Activated CD8-positive, alpha-beta memory T cell treated with anti-CD3 and anti-CD28 coated beads for 4 hours (primary cell): ENCODE measurements around the gene FCER2.
"Not testable (repeated sequence)": the region's sequence is repeated elsewhere in the genome, so short reads cannot be mapped to it uniquely, and the experiment has no call there.

ENCODE experiments used
- DNase-seq, 2 donors: peaks; one replicate each; pipeline ENCODE4 v3.0.0-alpha.2; 2020; ENCODE audit warnings: low read depth in 2 of 2

Gene FCER2

DNA sequence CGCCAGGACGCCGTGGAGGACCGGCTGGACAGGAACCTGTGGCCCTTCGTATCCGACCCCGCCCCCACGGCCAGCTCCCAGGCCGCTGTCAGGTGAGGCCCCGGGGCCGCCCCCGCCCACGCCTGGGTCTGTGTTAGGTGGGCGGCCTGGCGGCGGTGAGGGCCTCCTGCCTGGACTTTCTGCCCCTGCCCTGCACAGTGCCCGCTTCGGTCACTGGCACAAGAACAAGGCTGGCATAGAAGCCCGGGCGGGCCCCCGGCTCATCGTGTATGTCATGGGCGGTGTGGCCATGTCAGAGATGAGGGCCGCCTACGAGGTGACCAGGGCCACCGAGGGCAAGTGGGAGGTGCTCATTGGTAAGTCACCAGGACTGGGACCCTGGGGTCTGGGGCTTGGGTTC, 54.8 kb downstream of the FCER2 start:
- DNase-seq, result no peak

DNA sequence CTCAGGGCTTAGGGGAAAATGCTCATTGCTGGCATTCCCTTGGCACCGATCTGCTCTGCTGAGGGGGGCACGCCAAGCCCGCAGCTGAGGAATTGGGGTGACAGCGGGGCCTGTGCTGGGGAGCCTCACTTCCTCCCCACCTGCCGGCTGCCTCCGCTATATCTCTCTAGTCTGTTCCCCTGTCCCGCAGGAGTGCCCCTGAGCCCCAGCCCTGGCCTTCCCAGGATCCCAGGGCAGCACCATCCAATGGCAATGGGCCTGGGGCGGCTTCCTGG, 55.6 kb downstream of the FCER2 start:
- no peak for DNase-seq

DNA sequence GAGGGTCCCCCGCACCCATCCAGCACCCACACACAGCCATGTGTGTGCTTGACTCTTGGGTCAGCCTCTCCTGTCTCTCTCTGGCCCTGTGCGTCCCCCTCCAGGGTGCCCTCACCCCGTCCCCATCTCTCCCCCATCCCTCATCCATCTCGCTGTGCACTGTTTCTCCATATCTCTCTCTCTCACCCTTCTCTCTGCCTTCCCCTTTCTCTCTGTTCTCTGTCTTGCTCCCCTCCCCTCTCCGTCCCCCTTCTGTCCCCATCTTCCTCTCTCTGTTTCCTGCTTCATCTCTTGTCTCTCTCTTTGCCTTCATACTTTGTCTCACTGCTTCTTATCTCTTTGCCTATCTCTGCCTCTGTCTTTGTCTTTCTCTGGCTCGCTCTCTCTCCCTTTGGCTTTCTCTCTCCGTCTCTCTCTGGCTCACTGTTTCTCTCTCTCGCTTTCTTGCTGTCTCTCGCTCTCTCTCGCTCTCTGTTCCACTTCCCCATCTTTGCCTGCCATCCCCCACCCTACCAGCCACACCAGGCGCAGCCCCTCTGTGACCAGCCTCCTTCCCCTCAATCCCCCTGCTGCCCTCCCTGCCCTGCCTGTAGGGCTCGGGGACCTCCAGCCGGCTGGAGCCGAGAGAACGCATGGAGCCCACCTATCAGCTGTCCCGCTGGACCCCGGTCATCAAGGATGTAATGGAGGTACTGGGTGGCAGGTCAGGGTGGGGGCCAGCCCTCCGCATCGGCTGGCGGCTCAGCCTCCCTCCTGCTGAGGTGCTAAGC, 56.1 kb downstream of the FCER2 start:
- DNase-seq, result no peak

DNA sequence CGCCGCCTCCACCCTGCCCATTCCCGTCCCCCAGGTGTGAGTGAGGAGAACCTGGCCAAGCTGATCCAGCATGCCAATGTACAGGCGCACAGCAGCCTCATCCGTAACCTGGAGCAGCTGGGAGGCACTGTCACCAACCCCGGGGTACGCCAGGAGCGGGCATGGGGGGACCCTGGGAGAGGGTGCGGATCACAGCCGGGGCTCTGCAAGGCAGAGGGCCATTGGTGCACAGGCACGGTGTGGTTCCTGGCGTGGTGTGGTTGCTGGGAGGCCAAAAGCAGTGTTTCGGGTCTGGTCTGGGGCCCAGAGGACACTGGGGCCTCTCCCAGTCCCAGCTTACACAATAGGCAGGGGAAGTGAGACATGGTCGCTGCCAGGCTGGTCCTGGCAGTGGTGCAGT, 56.8 kb downstream of the FCER2 start:
- DNase-seq, result no peak

DNA sequence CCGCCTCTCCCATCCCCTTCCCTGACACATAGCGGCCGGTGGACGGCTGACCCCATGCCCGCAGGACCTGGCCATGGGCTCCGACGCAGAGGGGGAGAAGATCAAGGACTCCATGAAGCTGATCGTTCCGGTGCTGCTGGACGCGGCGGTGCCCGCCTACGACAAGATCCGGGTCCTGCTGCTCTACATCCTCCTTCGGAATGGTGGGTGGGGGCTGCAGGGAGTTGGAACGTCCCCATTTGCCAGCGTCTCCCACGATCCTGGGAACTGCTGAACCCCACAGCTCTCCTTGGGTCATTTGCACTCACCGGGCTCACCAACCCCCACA, 57.4 kb downstream of the FCER2 start:
- no peak for DNase-seq

DNA sequence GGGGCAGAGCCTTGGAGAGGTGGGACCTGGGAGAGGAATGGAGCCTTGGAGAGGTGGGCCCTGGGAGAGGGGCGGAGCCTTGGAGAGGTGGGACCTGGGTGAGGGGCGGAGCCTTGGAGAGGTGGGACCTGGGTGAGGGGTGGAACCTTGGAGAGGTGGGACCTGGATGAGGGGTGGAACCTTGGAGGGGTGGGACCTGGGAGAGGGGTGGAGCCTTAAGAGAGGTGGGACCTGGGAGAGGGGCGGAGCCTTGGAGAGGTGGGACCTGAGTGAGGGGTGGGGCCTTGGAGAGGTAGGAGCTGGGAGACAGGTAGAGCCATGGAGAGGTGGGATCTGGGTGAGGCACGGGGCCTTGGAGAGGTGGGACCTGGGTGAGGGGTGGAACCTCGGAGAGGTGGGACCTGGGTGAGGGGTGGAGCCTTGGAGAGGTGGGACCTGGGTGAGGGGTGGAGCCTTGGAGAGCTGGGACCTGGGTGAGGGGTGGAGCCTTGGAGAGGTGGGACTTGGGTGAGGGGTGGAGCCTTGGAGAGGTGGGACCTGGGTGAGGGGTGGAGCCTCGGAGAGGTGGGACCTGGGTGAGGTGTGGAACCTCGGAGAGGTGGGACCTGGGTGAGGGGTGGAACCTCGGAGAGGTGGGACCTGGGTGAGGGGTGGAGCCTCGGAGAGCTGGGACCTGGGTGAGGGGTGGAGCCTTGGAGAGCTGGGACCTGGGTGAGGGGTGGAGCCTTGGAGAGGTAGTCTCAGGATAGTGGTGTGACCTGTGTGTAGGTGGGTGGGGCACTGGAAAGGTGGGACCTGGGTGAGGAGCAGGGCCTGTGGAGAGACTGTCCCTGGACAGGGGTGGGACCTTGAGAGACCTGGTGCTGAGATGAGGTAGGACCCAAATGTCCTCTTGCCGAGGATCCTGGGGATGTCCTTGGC, 58.0 kb downstream of the FCER2 start:
- not testable (repeated sequence) for DNase-seq

DNA sequence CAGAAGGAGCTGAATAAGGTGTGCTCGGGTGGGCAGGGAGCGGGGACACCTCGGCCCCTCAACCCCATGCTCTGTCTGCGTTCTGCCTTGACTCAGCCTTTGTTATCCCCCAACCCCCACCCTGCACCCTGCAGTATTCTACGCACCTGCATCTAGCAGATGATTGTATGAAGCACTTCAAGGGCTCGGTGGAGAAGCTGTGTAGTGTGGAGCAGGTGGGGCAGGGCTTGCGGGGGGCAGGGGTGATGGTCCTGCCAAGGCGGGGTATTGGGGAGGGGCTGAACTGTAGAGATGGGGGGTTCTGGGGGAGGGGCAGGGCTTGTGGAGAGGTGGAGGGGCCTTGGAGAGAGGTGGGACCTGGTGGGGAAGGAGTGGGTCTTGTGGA, 58.9 kb downstream of the FCER2 start:
- no peak for DNase-seq

DNA sequence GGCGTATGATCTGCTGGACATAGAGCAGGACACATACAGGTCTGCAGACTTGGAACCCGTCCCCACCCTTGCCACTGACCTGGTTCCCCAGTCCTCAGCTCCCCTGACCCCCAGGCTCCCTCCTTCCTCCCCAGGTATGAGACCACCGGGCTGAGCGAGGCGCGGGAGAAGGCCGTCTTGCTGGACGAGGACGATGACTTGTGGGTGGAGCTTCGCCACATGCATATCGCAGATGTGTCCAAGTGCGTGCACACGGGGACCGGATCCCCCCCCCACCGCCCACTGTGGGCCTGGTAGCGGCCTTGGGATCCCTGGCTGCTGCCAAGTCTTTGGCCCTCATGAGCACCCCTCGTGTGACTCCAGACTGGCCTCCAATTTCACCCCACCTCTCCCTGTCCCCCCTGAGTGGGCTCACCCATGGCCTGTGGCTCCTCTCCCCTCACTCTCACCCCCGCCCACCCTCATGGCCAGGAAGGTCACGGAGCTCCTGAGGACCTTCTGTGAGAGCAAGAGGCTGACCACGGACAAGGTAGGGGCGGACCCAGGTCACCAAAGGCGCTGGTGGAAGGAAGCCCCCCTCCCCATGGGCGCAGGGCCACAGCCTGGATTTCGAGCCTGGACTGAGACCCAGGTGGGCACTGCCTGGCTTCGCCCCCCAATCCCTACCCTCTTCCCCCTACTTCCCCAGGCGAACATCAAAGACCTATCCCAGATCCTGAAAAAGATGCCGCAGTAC, 59.5 kb downstream of the FCER2 start:
- no peak for DNase-seq

DNA sequence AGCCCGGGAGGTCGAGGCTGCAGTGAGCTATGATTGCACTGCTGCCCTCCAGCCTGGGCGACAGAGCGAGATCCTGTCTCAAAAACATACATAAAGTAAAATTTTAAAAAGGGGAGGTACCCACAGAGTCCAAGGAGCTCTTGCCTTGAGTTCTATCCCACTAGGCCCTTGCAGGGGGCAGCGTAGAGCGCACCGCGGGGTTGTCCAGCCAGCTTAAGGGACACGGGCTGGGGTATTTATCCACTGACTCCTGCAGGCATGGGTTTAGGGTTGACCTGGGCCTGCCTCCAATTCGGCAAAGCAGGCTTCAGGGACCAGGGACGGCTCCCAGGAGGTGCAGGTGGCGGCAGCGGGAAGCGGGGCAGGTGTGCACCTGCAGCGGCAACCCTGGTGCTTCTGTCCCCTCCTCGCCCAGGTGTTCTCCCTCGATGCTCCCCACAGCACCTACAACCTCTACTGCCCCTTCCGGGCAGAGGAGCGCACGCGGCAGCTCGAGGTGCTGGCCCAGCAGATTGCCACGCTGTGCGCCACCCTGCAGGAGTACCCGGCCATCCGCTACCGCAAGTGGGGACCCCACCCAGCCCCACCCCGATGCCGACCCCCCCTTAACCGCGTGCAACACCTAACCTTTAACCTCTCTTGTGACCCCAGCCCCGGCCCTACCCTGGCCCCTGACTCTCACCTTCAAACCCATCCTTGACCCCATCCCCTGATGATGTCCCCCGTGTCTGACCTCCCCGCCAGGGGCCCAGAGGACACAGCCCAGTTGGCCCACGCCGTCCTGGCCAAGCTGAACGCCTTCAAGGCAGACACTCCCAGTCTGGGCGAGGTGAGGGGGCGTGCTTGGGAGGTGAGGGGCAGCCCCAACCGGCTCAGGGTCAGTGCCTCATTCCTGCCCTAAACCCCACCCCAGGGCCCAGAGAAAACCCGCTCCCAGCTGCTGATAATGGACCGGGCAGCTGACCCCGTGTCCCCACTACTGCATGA, 60.3 kb downstream of the FCER2 start:
- DNase-seq, result no peak

DNA sequence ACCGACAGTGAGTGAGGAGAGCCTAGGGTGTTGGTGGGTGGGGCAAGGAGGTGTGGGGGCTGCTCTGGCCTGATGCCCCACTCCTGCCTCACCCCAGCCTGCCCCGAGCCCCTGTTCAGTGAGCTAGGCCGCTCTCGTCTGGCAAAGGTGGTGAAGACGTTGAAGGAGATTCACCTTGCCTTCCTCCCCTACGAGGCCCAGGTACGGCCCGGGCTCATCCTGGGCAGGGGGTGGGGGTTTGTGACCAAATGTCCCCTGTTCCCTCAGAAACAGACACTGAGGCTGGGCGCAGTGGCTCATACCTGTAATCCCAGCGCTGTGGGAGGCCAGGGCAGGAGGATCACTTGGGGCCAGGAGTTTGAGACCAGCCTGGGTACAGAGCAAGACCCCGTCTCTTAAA, 61.1 kb downstream of the FCER2 start:
- no peak for DNase-seq

DNA sequence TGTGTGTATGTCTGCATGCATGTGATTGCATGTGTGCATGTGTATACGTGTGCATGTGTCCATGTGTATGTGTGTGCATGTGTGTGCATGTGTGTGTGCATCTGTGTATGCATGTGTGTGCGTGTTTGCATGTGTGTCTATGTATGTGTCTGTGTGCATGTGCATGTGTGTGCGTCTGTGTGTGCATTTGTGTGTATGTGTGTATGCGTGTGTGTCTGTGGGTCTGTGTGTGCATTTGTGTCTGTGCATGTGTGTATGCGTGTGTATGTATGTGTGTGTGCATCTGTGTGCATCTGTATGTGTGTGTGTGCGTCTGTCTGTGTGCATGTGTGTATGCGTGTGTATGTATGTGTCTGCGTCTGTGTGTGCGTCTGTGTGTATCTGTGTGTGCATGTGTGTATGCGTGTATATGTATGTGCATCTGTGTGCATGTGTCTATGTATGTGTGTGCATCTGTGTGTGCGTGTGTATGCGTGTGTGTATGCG, 62.0 kb downstream of the FCER2 start:
- DNase-seq, result no peak

DNA sequence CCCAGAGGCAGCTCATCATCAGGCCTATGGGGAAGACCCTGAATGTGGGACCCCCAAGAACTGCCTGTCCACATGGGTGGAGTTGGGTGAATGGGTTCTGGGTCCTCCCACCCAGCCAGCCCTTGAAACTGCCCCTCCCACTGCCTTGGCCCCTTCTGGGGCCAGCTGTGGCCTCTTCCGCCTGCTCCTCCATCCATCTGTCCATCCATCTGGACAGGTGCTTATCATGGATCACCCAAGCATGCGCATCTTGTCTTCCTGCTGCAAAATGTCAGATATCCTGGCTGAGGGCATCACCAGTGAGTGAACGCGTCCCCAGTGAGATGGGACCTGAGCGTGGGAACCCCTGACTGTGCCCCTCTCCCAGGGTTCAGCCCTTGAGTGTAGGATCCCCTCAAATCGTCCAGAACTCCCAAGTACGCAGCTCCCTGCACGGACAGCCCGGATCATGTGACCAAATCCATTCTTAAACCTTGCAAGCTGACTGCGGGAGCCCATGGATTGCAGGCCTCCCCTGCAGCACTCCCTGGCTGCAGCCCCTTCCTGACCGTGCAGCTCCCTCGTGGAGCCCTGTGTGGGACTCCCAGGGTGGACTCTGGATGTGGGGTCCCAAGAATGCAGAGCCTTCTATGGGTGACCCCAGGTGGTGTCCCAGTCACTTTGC, 63.0 kb downstream of the FCER2 start:
- DNase-seq, result no peak
